Peyer's patch (tissue), 4 donors: ENCODE results near the gene ECE2.

Experiments
- POLR2A ChIP-seq, 2 donors: fragments of 450-650 bp; IDR thresholded peaks; one replicate each; pipeline ENCODE4 v1.5.1; 2017; ENCODE audit warnings: antibody characterized with exemption in 2 of 2, mild to moderate bottlenecking in 2 of 2, moderate library complexity in 2 of 2
- TF ChIP-seq, protein P1 (sequence below), 6 experiments: fragments of 450-650 bp in 4 of 6; fragments of 200-600 bp in 2 of 6; sonication (generic) in 1 of 6; IDR thresholded peaks; one replicate each; pipeline ENCODE4 v1.5.1; 2017 to 2019; ENCODE audit warnings: antibody characterized with exemption in 6 of 6, mild to moderate bottlenecking in 3 of 6, moderate library complexity in 1 of 6

DNA sequence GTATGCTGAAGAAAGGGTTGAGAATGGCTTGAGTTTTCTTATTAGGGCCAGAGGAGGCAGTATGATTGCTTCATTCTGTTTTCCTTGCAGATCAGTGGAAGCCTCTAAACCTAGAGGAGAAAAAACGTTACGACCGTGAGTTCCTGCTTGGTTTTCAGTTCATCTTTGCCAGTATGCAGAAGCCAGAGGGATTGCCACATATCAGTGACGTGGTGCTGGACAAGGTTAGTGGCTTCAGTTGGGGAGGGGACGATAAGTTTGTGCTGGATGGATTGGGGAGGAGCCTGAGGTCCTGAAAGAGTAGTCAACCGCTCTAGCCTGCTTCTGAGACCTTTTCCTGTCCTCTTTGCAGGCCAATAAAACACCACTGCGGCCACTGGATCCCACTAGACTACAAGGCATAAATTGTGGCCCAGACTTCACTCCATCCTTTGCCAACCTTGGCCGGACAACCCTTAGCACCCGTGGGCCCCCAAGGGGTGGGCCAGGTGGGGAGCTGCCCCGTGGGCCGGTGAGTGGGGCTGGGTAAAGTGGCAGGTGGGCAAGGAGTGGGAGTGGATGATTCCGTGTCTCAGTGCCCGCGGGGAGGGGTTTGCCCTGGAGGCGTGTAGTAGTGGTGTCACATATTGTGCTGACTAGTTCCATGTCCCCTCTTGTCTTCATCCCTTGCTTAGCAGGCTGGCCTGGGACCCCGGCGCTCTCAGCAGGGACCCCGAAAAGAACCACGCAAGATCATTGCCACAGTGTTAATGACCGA is 47.1 kb downstream of the ECE2 start:
- TF ChIP-seq, protein P1, sequence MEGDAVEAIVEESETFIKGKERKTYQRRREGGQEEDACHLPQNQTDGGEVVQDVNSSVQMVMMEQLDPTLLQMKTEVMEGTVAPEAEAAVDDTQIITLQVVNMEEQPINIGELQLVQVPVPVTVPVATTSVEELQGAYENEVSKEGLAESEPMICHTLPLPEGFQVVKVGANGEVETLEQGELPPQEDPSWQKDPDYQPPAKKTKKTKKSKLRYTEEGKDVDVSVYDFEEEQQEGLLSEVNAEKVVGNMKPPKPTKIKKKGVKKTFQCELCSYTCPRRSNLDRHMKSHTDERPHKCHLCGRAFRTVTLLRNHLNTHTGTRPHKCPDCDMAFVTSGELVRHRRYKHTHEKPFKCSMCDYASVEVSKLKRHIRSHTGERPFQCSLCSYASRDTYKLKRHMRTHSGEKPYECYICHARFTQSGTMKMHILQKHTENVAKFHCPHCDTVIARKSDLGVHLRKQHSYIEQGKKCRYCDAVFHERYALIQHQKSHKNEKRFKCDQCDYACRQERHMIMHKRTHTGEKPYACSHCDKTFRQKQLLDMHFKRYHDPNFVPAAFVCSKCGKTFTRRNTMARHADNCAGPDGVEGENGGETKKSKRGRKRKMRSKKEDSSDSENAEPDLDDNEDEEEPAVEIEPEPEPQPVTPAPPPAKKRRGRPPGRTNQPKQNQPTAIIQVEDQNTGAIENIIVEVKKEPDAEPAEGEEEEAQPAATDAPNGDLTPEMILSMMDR (IDR thresholded peaks at IDR 0.05), result no peak
- no peak for TF ChIP-seq POLR2A (IDR thresholded peaks at IDR 0.05)
